ENCODE results near the gene C18orf54. TPM values are rescaled to one million over a fixed set of nuclear protein-coding genes. Genes with fewer than 3 reads are reported as not detected.
"Not testable (repeated sequence)": the region's sequence is repeated elsewhere in the genome, so short reads cannot be mapped to it uniquely, and the experiment has no call there.

Gene C18orf54
- polyA plus RNA-seq, 1 experiment: 1.1 TPM

DNA sequence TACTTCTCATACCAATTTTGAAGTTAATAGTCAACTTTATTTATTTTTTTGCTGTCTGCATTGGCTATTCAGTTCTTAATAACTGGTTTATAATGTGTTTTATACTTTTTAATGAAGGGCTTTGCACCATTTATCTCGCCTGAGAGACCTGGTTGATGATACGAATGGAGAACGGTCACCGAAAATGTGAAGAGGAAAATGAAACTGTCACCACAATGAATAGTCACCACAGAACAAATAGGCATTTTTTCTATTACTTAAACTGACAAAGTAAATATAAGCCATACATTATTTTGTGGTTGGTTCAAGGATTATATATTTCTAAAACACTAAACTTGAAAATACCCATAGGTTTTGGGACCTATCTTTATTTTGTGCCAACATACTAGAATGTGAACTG, 20.4 kb downstream of the C18orf54 start:
- no peaks in the 10 kb centered on the region for H3K27me3 ChIP-seq (ENCODE audit: control insufficient read depth, insufficient read depth, low read length)
- TF ChIP-seq, protein P1, sequence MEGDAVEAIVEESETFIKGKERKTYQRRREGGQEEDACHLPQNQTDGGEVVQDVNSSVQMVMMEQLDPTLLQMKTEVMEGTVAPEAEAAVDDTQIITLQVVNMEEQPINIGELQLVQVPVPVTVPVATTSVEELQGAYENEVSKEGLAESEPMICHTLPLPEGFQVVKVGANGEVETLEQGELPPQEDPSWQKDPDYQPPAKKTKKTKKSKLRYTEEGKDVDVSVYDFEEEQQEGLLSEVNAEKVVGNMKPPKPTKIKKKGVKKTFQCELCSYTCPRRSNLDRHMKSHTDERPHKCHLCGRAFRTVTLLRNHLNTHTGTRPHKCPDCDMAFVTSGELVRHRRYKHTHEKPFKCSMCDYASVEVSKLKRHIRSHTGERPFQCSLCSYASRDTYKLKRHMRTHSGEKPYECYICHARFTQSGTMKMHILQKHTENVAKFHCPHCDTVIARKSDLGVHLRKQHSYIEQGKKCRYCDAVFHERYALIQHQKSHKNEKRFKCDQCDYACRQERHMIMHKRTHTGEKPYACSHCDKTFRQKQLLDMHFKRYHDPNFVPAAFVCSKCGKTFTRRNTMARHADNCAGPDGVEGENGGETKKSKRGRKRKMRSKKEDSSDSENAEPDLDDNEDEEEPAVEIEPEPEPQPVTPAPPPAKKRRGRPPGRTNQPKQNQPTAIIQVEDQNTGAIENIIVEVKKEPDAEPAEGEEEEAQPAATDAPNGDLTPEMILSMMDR (IDR thresholded peaks at IDR 0.05; ENCODE audit: insufficient read depth, low read depth, low read length): no peak
- no peak for DNase-seq (ENCODE audit: low read depth)
- ChIA-PET CTCF (interaction anchor here (1.0 kb wide), 1 partner anchor 14 kb away, joined by 3 read pairs; no protein-coding TSS in a partner anchor), POLR2A (no interaction called here)
- no peaks in the 10 kb centered on the region for H3K36me3 ChIP-seq (ENCODE audit: control insufficient read depth, insufficient read depth, low read length)
- H3K4me3 ChIP-seq (ENCODE audit: low read depth, low read length): no peak overlapping the region

DNA sequence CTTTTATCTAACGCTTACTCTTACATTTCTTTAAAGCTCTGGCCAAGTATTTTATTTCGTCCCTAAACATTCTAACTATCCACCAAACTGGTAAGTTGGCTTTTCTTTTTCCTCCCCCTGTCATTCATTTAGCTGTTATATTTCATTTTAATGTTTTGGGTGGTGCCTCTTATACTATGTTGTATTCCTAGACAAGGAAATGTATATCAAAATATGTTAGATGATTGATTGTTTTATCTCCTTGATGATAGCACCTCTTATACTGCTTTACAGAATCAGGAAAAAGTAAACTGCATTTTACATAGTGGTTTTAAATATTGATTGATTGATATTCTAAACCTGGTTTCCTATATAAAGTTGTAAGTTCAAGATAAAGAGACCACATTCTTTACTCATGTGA, 23.9 kb downstream of the C18orf54 start:
- Histone ChIP-seq H3K36me3 (ENCODE audit: control insufficient read depth, insufficient read depth, low read length) (no peaks in the 10 kb centered on the region), H3K27me3 (ENCODE audit: control insufficient read depth, insufficient read depth, low read length) (no peaks in the 10 kb centered on the region), H3K4me3 (ENCODE audit: low read depth, low read length) (no peak overlapping the region)
- ChIA-PET POLR2A (no interaction called here), CTCF (interaction anchor here (0.7 to 1.8 kb wide), 3 partner anchors 9 to 179 kb away, joined by 3 to 4 read pairs (median 3); no protein-coding TSS in a partner anchor)
- no peak for DNase-seq (ENCODE audit: low read depth)
- TF ChIP-seq, protein P1 (IDR thresholded peaks at IDR 0.05; ENCODE audit: insufficient read depth, low read depth, low read length): no peak

DNA sequence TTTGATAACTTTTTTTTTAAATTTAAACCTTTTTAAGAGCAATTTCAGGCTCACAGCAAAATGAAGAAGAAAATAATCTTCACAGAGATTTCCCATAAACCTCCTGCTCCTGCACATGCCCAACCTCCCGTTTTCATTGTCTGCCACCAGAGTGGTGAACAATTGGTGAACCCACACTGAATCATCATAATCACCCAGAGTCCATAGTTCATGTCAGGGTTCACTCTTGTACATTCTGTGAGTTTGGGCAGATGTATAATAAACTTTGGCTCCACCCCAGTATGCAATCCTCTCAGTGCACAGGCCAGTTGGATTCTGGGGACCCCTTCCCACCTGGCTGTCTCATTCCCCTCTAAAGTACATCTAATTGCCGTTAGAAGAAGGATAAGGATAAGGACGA, 24.4 kb downstream of the C18orf54 start:
- ChIA-PET POLR2A (no interaction called here), CTCF (interaction anchor here (0.8 to 1.8 kb wide), 3 partner anchors 9 to 24 kb away, joined by 3 to 4 read pairs (median 3); partner anchors contain the start of genes C18orf54 and STARD6)
- H3K27me3 ChIP-seq (ENCODE audit: control insufficient read depth, insufficient read depth, low read length): no peaks in the 10 kb centered on the region
- H3K36me3 ChIP-seq (ENCODE audit: control insufficient read depth, insufficient read depth, low read length): no peaks in the 10 kb centered on the region
- TF ChIP-seq, protein P1 (IDR thresholded peaks at IDR 0.05; ENCODE audit: insufficient read depth, low read depth, low read length): no peak
- no peak for DNase-seq (ENCODE audit: low read depth)
- H3K4me3 ChIP-seq (ENCODE audit: low read depth, low read length): no peak overlapping the region

DNA sequence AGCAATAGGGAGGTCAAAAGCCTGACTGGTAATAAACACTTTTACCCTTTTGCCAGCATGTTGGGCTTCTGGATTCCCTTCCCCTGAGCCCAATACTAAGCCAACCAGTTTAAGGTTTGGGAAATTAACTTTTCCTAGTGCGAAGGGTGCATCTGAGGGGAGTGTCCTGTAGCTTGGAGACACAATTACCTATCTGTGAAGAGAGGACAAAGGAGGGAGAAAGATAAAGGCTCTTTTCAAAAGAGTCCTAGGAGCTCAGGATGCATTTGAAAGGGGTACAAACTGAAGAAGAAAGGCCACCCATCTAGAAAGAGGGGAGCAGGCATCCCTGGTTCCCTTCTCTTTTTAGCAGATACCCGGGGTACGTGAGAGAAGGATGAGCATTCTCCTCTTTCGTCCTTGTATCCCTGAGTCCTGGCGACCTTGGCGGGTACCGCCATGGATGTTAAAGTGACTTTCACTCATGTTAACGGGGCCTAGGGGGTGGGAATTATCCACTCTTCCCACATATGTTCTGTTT, 25.1 kb downstream of the C18orf54 start:
- no peaks in the 10 kb centered on the region for H3K36me3 ChIP-seq (ENCODE audit: control insufficient read depth, insufficient read depth, low read length)
- no peak for DNase-seq (ENCODE audit: low read depth)
- no peak overlapping the region for H3K4me3 ChIP-seq (ENCODE audit: low read depth, low read length)
- POLR2A ChIA-PET: no interaction called here
- TF ChIP-seq, protein P1 (IDR thresholded peaks at IDR 0.05; ENCODE audit: insufficient read depth, low read depth, low read length): no peak
- CTCF ChIA-PET: interaction anchor here (0.8 to 1.4 kb wide), 2 partner anchors 8 to 25 kb away, joined by 3 read pairs; partner anchors contain the start of genes C18orf54 and STARD6
- no peaks in the 10 kb centered on the region for H3K27me3 ChIP-seq (ENCODE audit: control insufficient read depth, insufficient read depth, low read length)

DNA sequence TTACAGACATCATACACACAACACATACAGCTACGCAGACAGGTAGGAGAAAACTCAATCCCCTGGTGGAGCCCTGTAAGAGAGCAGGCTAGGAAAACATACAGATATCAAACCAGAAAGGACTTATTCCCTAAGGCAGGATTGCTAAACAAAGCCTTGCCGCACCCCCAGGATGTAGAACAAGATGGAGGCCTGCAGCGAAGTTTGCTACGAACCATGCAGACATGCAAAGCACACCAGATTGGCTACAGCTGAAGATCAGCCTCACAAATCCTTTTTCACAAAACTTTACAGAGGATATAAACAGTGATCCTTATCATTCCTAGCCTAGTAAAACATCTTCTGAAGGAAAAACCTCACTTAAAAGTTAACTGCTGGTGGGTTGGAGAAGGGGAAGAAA, 28.3 kb downstream of the C18orf54 start:
- Histone ChIP-seq H3K4me3 (ENCODE audit: low read depth, low read length) (no peak overlapping the region), H3K36me3 (ENCODE audit: control insufficient read depth, insufficient read depth, low read length) (no peaks in the 10 kb centered on the region), H3K27me3 (ENCODE audit: control insufficient read depth, insufficient read depth, low read length) (no peaks in the 10 kb centered on the region)
- ChIA-PET POLR2A (no interaction called here), CTCF (interaction anchor here (0.6 to 1.3 kb wide), 2 partner anchors 28 to 797 kb away, joined by 4 read pairs; partner anchors contain the start of genes C18orf54 and STARD6)
- no peak for DNase-seq (ENCODE audit: low read depth)
- TF ChIP-seq, protein P1 (IDR thresholded peaks at IDR 0.05; ENCODE audit: insufficient read depth, low read depth, low read length): no peak

DNA sequence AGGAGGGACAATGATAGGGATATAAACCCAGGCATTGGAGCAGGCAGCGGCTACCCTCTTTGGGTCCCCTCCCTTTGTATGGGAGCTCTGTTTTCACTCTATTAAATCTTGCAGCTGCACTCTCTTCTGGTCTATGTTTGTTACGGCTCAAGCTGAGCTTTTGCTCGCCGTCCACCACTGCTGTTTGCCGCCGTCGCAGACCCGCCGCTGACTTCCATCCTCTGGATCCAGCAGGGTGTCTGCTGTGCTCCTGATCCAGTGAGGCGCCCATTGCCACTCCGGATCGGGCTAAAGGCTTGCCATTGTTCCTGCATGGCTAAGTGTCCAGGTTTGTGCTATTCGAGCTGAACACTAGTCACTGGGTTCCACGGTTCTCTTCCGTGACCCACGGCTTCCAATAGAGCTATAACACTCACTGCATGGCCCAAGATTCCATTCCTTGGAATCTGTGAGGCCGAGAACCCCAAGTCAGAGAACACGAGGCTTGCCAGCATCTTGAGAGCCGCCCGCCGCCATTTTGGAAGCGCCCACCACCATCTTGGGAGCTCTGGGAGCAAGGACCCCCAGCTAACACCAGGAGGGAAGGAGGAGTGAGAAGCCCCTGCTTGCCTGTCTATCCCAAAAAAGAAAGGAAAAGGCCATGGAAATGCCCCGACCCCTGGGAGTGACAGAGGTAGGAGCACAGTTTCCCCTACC, 29.2 kb downstream of the C18orf54 start:
- DNase-seq (ENCODE audit: low read depth); POLR2A ChIA-PET; H3K27me3 ChIP-seq (ENCODE audit: control insufficient read depth, insufficient read depth, low read length); H3K36me3 ChIP-seq (ENCODE audit: control insufficient read depth, insufficient read depth, low read length); H3K4me3 ChIP-seq (ENCODE audit: low read depth, low read length): not testable (repeated sequence)
- CTCF ChIA-PET: interaction anchor here (1.2 to 1.5 kb wide), 3 partner anchors 29 to 285 kb away, joined by 3 to 4 read pairs (median 3); partner anchors contain the start of genes C18orf54 and STARD6

All from BJ (cell line).